Neural cell (in vitro differentiated cells): Measurements from ENCODE around the gene TNKS2. TPM values are rescaled to one million over a fixed set of nuclear protein-coding genes. Genes with fewer than 3 reads are reported as not detected.

Experiments used
- H2AFZ ChIP-seq: fragments of 200-600, 300-800 bp; sonication (generic), shearing (Covaris generic); 2 replicates; pipeline ENCODE4 v1.6.0; 2014; ENCODE audit warnings: low read depth, mild to moderate bottlenecking, antibody characterized with exemption, low read length, moderate library complexity
- H3F3A ChIP-seq: fragments of 200-600 bp; shearing (Covaris generic); 2 replicates; pipeline ENCODE4 v1.6.1; 2016; ENCODE audit warnings: mild to moderate bottlenecking, moderate library complexity, mixed read lengths, antibody characterized with exemption, low read length; ENCODE audit not compliant: insufficient read depth, poor library complexity, severe bottlenecking
- H3K27ac ChIP-seq: fragments of 200-600, 300-800 bp; sonication (generic), shearing (Covaris generic); 2 replicates; pipeline ENCODE4 v1.5.1; 2014; ENCODE audit warnings: mild to moderate bottlenecking, low read length, moderate library complexity
- H3K27me3 ChIP-seq: fragments of 300-800, 200-600 bp; sonication (generic), shearing (Covaris generic); 2 replicates; pipeline ENCODE4 v1.6.0; 2014; ENCODE audit warnings: mild to moderate bottlenecking, low read depth, low read length, moderate library complexity; ENCODE audit not compliant: insufficient read depth
- H3K36me3 ChIP-seq: fragments of 300-800, 200-600 bp; sonication (generic), shearing (Covaris generic); 2 replicates; pipeline ENCODE4 v1.5.1; 2014; ENCODE audit warnings: mild to moderate bottlenecking, antibody characterized with exemption, low read length, moderate library complexity; ENCODE audit not compliant: insufficient read depth
- H3K4me2 ChIP-seq: fragments of 300-800, 200-600 bp; sonication (generic), shearing (Covaris generic); 2 replicates; pipeline ENCODE4 v1.6.0; 2014; ENCODE audit warnings: mild to moderate bottlenecking, low read length
- H3K4me3 ChIP-seq: fragments of 300-800, 200-600 bp; sonication (generic), shearing (Covaris generic); 2 replicates; pipeline ENCODE4 v1.5.1; 2014; ENCODE audit warnings: mild to moderate bottlenecking, low read length, moderate library complexity
- H3K79me2 ChIP-seq: fragments of 200-600 bp; shearing (Covaris generic); replicated peaks from 2 replicates; pipeline ENCODE4 v1.6.0; 2014; ENCODE audit warnings: mild to moderate bottlenecking, low read length, moderate library complexity; ENCODE audit not compliant: insufficient read depth
- H3K9ac ChIP-seq: fragments of 300-800, 200-600 bp; sonication (generic), shearing (Covaris generic); 2 replicates; pipeline ENCODE4 v1.6.1; 2016; ENCODE audit warnings: mild to moderate bottlenecking, low read length, mixed read lengths
- H3K9me2 ChIP-seq: fragments of 200-600 bp; shearing (Covaris generic); 2 replicates; pipeline ENCODE4 v1.6.1; 2016; ENCODE audit warnings: mild to moderate bottlenecking, low read length, mixed read lengths; ENCODE audit not compliant: insufficient read depth
- H3K9me3 ChIP-seq: fragments of 200-600, 300-800 bp; sonication (generic), shearing (Covaris generic); 2 replicates; pipeline ENCODE4 v1.6.1; 2016; ENCODE audit warnings: mild to moderate bottlenecking, mixed run types, low read length, moderate library complexity, mixed read lengths
- H4K20me1 ChIP-seq: fragments of 200-600 bp; shearing (Covaris generic); 2 replicates; pipeline ENCODE4 v1.6.1; 2016; ENCODE audit warnings: mild to moderate bottlenecking, mixed run types; ENCODE audit not compliant: insufficient read depth
- CTCF ChIP-seq: fragments of 450-650 bp; IDR thresholded peaks from 2 replicates; pipeline ENCODE4 v1.5.1; 2014; ENCODE audit warnings: antibody characterized with exemption, mild to moderate bottlenecking, moderate library complexity; ENCODE audit not compliant: poor library complexity, severe bottlenecking
- EP300 ChIP-seq: fragments of 450-650 bp; conservative IDR thresholded peaks from 2 replicates; pipeline ENCODE4 v1.6.1; 2014; ENCODE audit warnings: antibody characterized with exemption, mild to moderate bottlenecking, moderate library complexity; ENCODE audit not compliant: poor library complexity, severe bottlenecking
- EZH2 ChIP-seq: fragments of 200-600, 300-800 bp; shearing (Covaris generic), sonication (generic); IDR thresholded peaks from 2 replicates; pipeline ENCODE4 v1.6.1; 2014; ENCODE audit warnings: antibody characterized with exemption, low read length, borderline replicate concordance, mild to moderate bottlenecking; ENCODE audit not compliant: insufficient read depth, poor library complexity, severe bottlenecking
- MXI1 ChIP-seq: fragments of 450-650 bp; conservative IDR thresholded peaks from 2 replicates; pipeline ENCODE4 v1.6.1; 2014; ENCODE audit warnings: antibody characterized with exemption, mild to moderate bottlenecking; ENCODE audit not compliant: poor library complexity, severe bottlenecking
- RAD21 ChIP-seq: fragments of 450-650 bp; conservative IDR thresholded peaks from 2 replicates; pipeline ENCODE4 v1.6.1; 2014; ENCODE audit warnings: antibody characterized with exemption, mild to moderate bottlenecking, moderate library complexity
- SMC3 ChIP-seq: fragments of 450-650 bp; conservative IDR thresholded peaks from 2 replicates; pipeline ENCODE4 v1.6.1; 2014; ENCODE audit warnings: antibody characterized with exemption, mild to moderate bottlenecking, moderate library complexity; ENCODE audit not compliant: poor library complexity
- TAF1 ChIP-seq: IDR thresholded peaks from 2 replicates; pipeline ENCODE4 v1.6.1; 2012; ENCODE audit warnings: low read depth
- polyA plus RNA-seq: library from polyadenylated mRNA; depleted of rRNA; stranded (reverse); fragments of >200 nt; gene quantifications from 2 replicates; pipeline ENCODE4 v1.2.3, GENCODE V29; 2014
- TF ChIP-seq, protein P1 (sequence below): IDR thresholded peaks from 2 replicates; pipeline ENCODE4 v1.6.1; 2012; ENCODE audit warnings: borderline replicate concordance

Gene TNKS2
- polyA plus RNA-seq, 1 donor from 2014 or later = 28.0 TPM

- Histone ChIP-seq H3K36me3 (no peaks in the 10 kb centered on the region), H4K20me1 (no peaks in the 10 kb centered on the region), H3K9me3 (no peaks in the 10 kb centered on the region), H3F3A (no peaks in the 10 kb centered on the region), H3K79me2 (no peaks in the 10 kb centered on the region), H3K27me3 (no peaks in the 10 kb centered on the region), H3K9ac (no peak overlapping the region), H3K9me2 (no peaks in the 10 kb centered on the region), H3K4me3 (no peak overlapping the region), H3K4me2 (no peak overlapping the region), H2AFZ (no peak overlapping the region), H3K27ac (no peak overlapping the region)
- TF ChIP-seq CTCF (no peak), RAD21 (no peak), EP300 (no peak), SMC3 (no peak), TAF1 (no peak)
- TF ChIP-seq, protein P1, sequence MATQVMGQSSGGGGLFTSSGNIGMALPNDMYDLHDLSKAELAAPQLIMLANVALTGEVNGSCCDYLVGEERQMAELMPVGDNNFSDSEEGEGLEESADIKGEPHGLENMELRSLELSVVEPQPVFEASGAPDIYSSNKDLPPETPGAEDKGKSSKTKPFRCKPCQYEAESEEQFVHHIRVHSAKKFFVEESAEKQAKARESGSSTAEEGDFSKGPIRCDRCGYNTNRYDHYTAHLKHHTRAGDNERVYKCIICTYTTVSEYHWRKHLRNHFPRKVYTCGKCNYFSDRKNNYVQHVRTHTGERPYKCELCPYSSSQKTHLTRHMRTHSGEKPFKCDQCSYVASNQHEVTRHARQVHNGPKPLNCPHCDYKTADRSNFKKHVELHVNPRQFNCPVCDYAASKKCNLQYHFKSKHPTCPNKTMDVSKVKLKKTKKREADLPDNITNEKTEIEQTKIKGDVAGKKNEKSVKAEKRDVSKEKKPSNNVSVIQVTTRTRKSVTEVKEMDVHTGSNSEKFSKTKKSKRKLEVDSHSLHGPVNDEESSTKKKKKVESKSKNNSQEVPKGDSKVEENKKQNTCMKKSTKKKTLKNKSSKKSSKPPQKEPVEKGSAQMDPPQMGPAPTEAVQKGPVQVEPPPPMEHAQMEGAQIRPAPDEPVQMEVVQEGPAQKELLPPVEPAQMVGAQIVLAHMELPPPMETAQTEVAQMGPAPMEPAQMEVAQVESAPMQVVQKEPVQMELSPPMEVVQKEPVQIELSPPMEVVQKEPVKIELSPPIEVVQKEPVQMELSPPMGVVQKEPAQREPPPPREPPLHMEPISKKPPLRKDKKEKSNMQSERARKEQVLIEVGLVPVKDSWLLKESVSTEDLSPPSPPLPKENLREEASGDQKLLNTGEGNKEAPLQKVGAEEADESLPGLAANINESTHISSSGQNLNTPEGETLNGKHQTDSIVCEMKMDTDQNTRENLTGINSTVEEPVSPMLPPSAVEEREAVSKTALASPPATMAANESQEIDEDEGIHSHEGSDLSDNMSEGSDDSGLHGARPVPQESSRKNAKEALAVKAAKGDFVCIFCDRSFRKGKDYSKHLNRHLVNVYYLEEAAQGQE = no peak
Observed at GRCh38 chr10:91759581-91759986, 38.6 kb upstream of the TNKS2 start.

GRCh38 chr10:91761721-91762120, 36.5 kb upstream of the TNKS2 start:
- no peak overlapping the region for H3K9ac ChIP-seq
- H3K27ac ChIP-seq = no peak overlapping the region
- no peaks in the 10 kb centered on the region for H3K9me2 ChIP-seq
- no peaks in the 10 kb centered on the region for H4K20me1 ChIP-seq
- TF ChIP-seq MXI1 (no peak), EZH2 (no peak), CTCF (no peak), SMC3 (no peak)
- H2AFZ ChIP-seq = no peak overlapping the region
- H3K79me2 ChIP-seq = no peaks in the 10 kb centered on the region
- no peak overlapping the region for H3K4me2 ChIP-seq
- H3K36me3 ChIP-seq = no peaks in the 10 kb centered on the region
- H3F3A ChIP-seq = no peaks in the 10 kb centered on the region
- H3K4me3 ChIP-seq = no peak overlapping the region
- H3K27me3 ChIP-seq = no peaks in the 10 kb centered on the region
- H3K9me3 ChIP-seq = no peaks in the 10 kb centered on the region
